WTC11 (cell line): ENCODE data around the gene ARMC2.

Experiments used
- ATF1 ChIP-seq: sonication (generic); formaldehyde crosslinking; IDR thresholded peaks from 2 replicates; pipeline ENCODE4 v1.8.1; 2023; ENCODE audit warnings: mild to moderate bottlenecking, moderate library complexity, missing genetic modification reagents
- CBFB ChIP-seq: sonication (generic); formaldehyde crosslinking; IDR thresholded peaks from 2 replicates; pipeline ENCODE4 v1.8.1; 2022; ENCODE audit warnings: mild to moderate bottlenecking, low read depth, missing genetic modification reagents
- IRF2 ChIP-seq: sonication (generic); formaldehyde crosslinking; IDR thresholded peaks from 2 replicates; pipeline ENCODE4 v1.8.0; 2022; ENCODE audit warnings: low read depth, missing genetic modification reagents, borderline replicate concordance
- RORB ChIP-seq: fragments of 250-450 bp; sonication (Bioruptor Pico); IDR thresholded peaks from 2 replicates; pipeline ENCODE4 v1.9.0; 2021; ENCODE audit warnings: mild to moderate bottlenecking
- TP53 ChIP-seq: sonication (generic); formaldehyde crosslinking; IDR thresholded peaks from 2 replicates; pipeline ENCODE4 v1.8.1; 2023; ENCODE audit warnings: mild to moderate bottlenecking, missing genetic modification reagents
- TF ChIP-seq, protein P1 (sequence below): sonication (generic); formaldehyde crosslinking; IDR thresholded peaks from 2 replicates; pipeline ENCODE4 v1.8.0; 2023; ENCODE audit warnings: mild to moderate bottlenecking, missing genetic modification reagents
- TF ChIP-seq, protein P2 (sequence below): fragments of 200-600 bp; IDR thresholded peaks from 2 replicates; pipeline ENCODE4 v1.8.0; 2022; ENCODE audit warnings: antibody characterized with exemption
- TF ChIP-seq, protein P3 (sequence below): sonication (generic); formaldehyde crosslinking; IDR thresholded peaks from 2 replicates; pipeline ENCODE4 v1.8.0; 2022; ENCODE audit warnings: mild to moderate bottlenecking, missing genetic modification reagents

DNA sequence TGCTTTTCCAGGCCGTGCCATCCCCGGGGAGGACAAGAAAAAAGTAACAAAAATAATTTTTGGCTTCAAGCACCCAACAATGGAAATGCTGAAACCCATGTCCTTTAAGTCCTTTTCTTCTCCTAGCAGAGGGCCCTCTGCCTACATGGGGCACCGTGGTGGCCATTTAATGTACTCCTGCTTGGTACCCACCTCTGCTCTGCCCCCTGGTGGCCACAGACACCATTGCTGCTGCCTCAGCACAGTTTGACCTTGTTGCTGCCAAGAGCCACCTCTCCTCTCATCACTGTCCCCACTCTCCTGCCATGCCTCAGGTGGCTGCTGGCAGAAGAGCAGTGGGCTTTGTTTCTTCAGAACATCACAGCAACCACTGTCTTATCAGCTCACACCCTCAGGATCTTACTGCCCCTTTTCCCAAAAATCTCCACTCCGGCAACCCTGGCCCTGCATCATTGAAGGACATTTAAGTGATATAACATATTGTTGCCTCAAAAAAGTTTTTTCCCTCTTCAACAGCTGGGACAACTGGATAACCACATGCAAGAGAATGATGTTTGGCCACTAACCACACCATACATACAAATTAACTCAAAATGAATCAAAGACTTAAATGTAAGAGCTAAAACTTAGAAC lies 12.9 kb upstream of the ARMC2 start:
- TF ChIP-seq TP53 (CRISPR knock-in tag) (no peak), IRF2 (CRISPR knock-in tag) (no peak), RORB (CRISPR knock-in tag) (no peak), CBFB (no peak), ATF1 (CRISPR knock-in tag) (no peak)
- TF ChIP-seq, protein P1, sequence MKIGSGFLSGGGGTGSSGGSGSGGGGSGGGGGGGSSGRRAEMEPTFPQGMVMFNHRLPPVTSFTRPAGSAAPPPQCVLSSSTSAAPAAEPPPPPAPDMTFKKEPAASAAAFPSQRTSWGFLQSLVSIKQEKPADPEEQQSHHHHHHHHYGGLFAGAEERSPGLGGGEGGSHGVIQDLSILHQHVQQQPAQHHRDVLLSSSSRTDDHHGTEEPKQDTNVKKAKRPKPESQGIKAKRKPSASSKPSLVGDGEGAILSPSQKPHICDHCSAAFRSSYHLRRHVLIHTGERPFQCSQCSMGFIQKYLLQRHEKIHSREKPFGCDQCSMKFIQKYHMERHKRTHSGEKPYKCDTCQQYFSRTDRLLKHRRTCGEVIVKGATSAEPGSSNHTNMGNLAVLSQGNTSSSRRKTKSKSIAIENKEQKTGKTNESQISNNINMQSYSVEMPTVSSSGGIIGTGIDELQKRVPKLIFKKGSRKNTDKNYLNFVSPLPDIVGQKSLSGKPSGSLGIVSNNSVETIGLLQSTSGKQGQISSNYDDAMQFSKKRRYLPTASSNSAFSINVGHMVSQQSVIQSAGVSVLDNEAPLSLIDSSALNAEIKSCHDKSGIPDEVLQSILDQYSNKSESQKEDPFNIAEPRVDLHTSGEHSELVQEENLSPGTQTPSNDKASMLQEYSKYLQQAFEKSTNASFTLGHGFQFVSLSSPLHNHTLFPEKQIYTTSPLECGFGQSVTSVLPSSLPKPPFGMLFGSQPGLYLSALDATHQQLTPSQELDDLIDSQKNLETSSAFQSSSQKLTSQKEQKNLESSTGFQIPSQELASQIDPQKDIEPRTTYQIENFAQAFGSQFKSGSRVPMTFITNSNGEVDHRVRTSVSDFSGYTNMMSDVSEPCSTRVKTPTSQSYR (CRISPR knock-in tag) = no peak
- TF ChIP-seq, protein P2, sequence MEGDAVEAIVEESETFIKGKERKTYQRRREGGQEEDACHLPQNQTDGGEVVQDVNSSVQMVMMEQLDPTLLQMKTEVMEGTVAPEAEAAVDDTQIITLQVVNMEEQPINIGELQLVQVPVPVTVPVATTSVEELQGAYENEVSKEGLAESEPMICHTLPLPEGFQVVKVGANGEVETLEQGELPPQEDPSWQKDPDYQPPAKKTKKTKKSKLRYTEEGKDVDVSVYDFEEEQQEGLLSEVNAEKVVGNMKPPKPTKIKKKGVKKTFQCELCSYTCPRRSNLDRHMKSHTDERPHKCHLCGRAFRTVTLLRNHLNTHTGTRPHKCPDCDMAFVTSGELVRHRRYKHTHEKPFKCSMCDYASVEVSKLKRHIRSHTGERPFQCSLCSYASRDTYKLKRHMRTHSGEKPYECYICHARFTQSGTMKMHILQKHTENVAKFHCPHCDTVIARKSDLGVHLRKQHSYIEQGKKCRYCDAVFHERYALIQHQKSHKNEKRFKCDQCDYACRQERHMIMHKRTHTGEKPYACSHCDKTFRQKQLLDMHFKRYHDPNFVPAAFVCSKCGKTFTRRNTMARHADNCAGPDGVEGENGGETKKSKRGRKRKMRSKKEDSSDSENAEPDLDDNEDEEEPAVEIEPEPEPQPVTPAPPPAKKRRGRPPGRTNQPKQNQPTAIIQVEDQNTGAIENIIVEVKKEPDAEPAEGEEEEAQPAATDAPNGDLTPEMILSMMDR = peak; percentile 99
- TF ChIP-seq, protein P3, sequence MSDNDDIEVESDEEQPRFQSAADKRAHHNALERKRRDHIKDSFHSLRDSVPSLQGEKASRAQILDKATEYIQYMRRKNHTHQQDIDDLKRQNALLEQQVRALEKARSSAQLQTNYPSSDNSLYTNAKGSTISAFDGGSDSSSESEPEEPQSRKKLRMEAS (CRISPR knock-in tag) = no peak
